Measurements from ENCODE around the gene RGS6. TPM values are rescaled to one million over a fixed set of nuclear protein-coding genes. Genes with fewer than 3 reads are reported as not detected.
A peak's percentile ranks its signal among the peaks of the same experiment; 100 is the strongest.

The RGS6 gene
- total and polyA plus RNA-seq, 5 donors from 2014 or later, result 0.13 to 1.5 (median 0.69) TPM

DNA sequence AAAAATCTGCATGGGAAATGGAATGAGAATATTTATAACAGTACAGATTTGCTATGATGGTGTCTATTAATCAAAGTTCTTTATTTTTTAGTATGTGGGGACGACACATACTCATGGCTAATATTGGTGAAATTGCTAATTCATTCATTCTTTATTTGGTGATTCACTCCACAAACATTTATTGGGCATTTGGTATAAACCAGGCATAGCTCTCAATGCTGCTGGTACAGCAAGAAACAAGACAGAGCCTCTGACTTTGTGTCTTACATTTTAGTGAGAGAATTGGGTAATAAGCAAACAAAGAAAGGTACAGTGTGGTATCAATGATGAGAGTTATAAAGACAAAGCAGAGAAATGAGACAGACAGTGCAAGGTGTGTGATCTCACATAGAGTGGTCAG, 129.5 kb downstream of the RGS6 start:
- Mint-ChIP-seq H3K4me1 (peaks cover 0 to 14% (median 4%) of the 10 kb centered on the region in 4 donors), H3K27ac (peak overlapping the region in 1 of 3 donors; percentile 52), H3K36me3 (no peaks in the 10 kb centered on the region), H3K4me3 (no peak overlapping the region), H3K27me3 (peaks cover 6% of the 10 kb centered on the region), H3K9me3 (peaks cover 0 to 3% (median 0%) of the 10 kb centered on the region in 7 donors)
- ATAC-seq (ENCODE audit: low read depth in 2 of 2) (no peak), DNase-seq (no peak)
- Histone ChIP-seq H3K27me3 (ENCODE audit: control insufficient read depth, insufficient read depth, low read length) (no peaks in the 10 kb centered on the region), H3K9me3 (ENCODE audit: control insufficient read depth in 2 of 2, low read length in 2 of 2) (no peaks in the 10 kb centered on the region), H3K27ac (ENCODE audit: insufficient read depth, low read length, poor library complexity, severe bottlenecking) (no peak overlapping the region), H3K36me3 (ENCODE audit: control insufficient read depth, insufficient read depth, low read length) (no peaks in the 10 kb centered on the region), H3K4me1 (ENCODE audit: control insufficient read depth, insufficient read depth, low read length, poor library complexity, severe bottlenecking) (no peaks in the 10 kb centered on the region), H3K4me3 (ENCODE audit: low read depth, low read length) (no peak overlapping the region)

DNA sequence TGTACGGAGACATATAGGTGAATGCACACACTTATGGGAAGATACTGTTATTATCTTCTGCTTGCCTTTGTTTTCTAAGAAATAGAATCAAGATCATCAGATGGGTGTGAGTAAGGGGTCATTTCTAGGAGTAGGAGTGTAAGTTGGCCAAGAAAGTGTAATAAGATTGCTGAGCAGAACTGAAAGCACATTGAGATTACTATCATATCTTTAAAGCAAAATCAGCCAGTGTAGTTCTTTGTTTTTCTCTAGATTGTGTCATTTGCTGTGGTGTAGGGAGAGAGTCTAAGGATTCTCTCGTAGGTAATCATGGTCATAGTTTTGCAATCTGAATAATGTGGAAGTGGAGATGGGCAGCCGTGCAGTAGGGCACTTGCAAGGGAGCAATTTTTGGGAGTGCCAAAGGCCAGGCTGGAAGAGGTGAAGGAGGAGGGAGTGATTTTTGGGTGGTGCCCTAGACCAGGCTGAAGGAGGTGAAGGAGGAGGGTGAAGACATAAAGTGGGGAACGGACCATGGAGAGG, 131.6 kb downstream of the RGS6 start:
- Histone ChIP-seq H3K27me3 (ENCODE audit: control insufficient read depth, insufficient read depth, low read length) (no peaks in the 10 kb centered on the region), H3K27ac (ENCODE audit: insufficient read depth, low read length, poor library complexity, severe bottlenecking) (no peak overlapping the region), H3K9me3 (ENCODE audit: control insufficient read depth in 2 of 2, low read length in 2 of 2) (no peaks in the 10 kb centered on the region), H3K4me1 (ENCODE audit: control insufficient read depth, insufficient read depth, low read length, poor library complexity, severe bottlenecking) (no peaks in the 10 kb centered on the region), H3K36me3 (ENCODE audit: control insufficient read depth, insufficient read depth, low read length) (no peaks in the 10 kb centered on the region), H3K4me3 (ENCODE audit: low read depth, low read length) (no peak overlapping the region)
- Mint-ChIP-seq H3K4me1 (peaks cover 0 to 14% (median 4%) of the 10 kb centered on the region in 4 donors), H3K27ac (peak overlapping the region in 1 of 3 donors; percentile 54), H3K9me3 (peaks cover 0 to 5% (median 0%) of the 10 kb centered on the region in 7 donors), H3K36me3 (no peaks in the 10 kb centered on the region), H3K27me3 (peaks cover 6% of the 10 kb centered on the region), H3K4me3 (no peak overlapping the region)
- DNase-seq (no peak), ATAC-seq (ENCODE audit: low read depth in 2 of 2) (no peak)

GRCh38 chr14:72064501-72064900, 132.3 kb downstream of the RGS6 start:
- peaks cover 6% of the 10 kb centered on the region for H3K27me3 Mint-ChIP-seq
- peaks cover 0 to 5% (median 0%) of the 10 kb centered on the region in 7 donors for H3K9me3 Mint-ChIP-seq
- DNase-seq (no peak), ATAC-seq (ENCODE audit: low read depth in 2 of 2) (no peak)
- Histone ChIP-seq H3K27me3 (ENCODE audit: control insufficient read depth, insufficient read depth, low read length) (no peaks in the 10 kb centered on the region), H3K36me3 (ENCODE audit: control insufficient read depth, insufficient read depth, low read length) (no peaks in the 10 kb centered on the region), H3K27ac (ENCODE audit: insufficient read depth, low read length, poor library complexity, severe bottlenecking) (no peak overlapping the region), H3K4me1 (ENCODE audit: control insufficient read depth, insufficient read depth, low read length, poor library complexity, severe bottlenecking) (no peaks in the 10 kb centered on the region), H3K9me3 (ENCODE audit: control insufficient read depth in 2 of 2, low read length in 2 of 2) (no peaks in the 10 kb centered on the region), H3K4me3 (ENCODE audit: low read depth, low read length) (peak overlapping the region; percentile 4)
- no peaks in the 10 kb centered on the region for H3K36me3 Mint-ChIP-seq
- no peak overlapping the region for H3K27ac Mint-ChIP-seq
- H3K4me3 Mint-ChIP-seq, result no peak overlapping the region
- H3K4me1 Mint-ChIP-seq, result peaks cover 0 to 14% (median 4%) of the 10 kb centered on the region in 4 donors

DNA sequence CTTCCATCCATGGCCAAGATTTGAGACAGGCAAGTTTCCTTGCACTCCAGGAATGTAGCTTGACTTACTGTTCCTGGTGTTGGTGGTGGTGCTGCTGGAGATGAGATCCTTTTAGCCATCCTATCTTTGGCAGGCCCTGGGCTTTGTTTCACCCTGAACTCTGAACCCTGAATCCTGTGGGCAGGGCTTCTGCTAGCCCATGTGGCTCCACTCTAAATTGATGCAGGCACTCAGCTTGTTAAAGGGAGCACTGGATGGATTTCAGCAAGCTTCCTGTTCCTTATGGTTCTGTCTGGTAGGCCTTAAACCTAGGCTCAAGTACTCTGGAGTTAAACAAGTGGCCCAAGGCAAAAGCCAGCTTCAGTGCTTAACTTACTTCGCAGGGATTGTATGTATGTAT, 138.2 kb downstream of the RGS6 start:
- no peaks in the 10 kb centered on the region for H3K36me3 Mint-ChIP-seq

GRCh38 chr14:72075649-72076334, 143.6 kb downstream of the RGS6 start:
- H3K27me3 Mint-ChIP-seq, result peaks cover 26% of the 10 kb centered on the region
- ATAC-seq (ENCODE audit: low read depth in 2 of 2) (no peak), DNase-seq (no peak)
- H3K4me1 ChIP-seq (ENCODE audit: control insufficient read depth, insufficient read depth, low read length, poor library complexity, severe bottlenecking), result no peaks in the 10 kb centered on the region
- no peak overlapping the region for H3K4me3 ChIP-seq (ENCODE audit: low read depth, low read length)
- no peaks in the 10 kb centered on the region for H3K9me3 Mint-ChIP-seq
- no peaks in the 10 kb centered on the region for H3K36me3 ChIP-seq (ENCODE audit: control insufficient read depth, insufficient read depth, low read length)
- H3K27ac Mint-ChIP-seq, result no peak overlapping the region
- peaks cover 6% of the 10 kb centered on the region for H3K27me3 ChIP-seq (ENCODE audit: control insufficient read depth, insufficient read depth, low read length)
- H3K27ac ChIP-seq (ENCODE audit: insufficient read depth, low read length, poor library complexity, severe bottlenecking), result no peak overlapping the region
- no peak overlapping the region for H3K4me3 Mint-ChIP-seq
- H3K36me3 Mint-ChIP-seq, result no peaks in the 10 kb centered on the region
- H3K9me3 ChIP-seq (ENCODE audit: control insufficient read depth in 2 of 2, low read length in 2 of 2), result no peaks in the 10 kb centered on the region
- no peaks in the 10 kb centered on the region for H3K4me1 Mint-ChIP-seq

More for the DNA sequence above, 138.2 kb downstream of the RGS6 start:
- no peaks in the 10 kb centered on the region for H3K9me3 ChIP-seq (ENCODE audit: control insufficient read depth in 2 of 2, low read length in 2 of 2)
- ATAC-seq (ENCODE audit: low read depth in 2 of 2) (no peak), DNase-seq (no peak)
- Mint-ChIP-seq H3K4me3 (no peak overlapping the region), H3K27ac (no peak overlapping the region), H3K4me1 (no peaks in the 10 kb centered on the region), H3K27me3 (peaks cover 3% of the 10 kb centered on the region), H3K9me3 (peaks cover 0 to 2% (median 0%) of the 10 kb centered on the region in 7 donors)
- no peak overlapping the region for H3K27ac ChIP-seq (ENCODE audit: insufficient read depth, low read length, poor library complexity, severe bottlenecking)
- H3K4me3 ChIP-seq (ENCODE audit: low read depth, low read length), result no peak overlapping the region
- H3K27me3 ChIP-seq (ENCODE audit: control insufficient read depth, insufficient read depth, low read length), result no peaks in the 10 kb centered on the region
- H3K4me1 ChIP-seq (ENCODE audit: control insufficient read depth, insufficient read depth, low read length, poor library complexity, severe bottlenecking), result no peaks in the 10 kb centered on the region
- H3K36me3 ChIP-seq (ENCODE audit: control insufficient read depth, insufficient read depth, low read length), result no peaks in the 10 kb centered on the region

GRCh38 chr14:72081137-72081536, 148.9 kb downstream of the RGS6 start:
- H3K27me3 ChIP-seq (ENCODE audit: control insufficient read depth, insufficient read depth, low read length), result peaks cover 11% of the 10 kb centered on the region
- Mint-ChIP-seq H3K27ac (no peak overlapping the region), H3K4me3 (no peak overlapping the region), H3K9me3 (peaks cover 0 to 5% (median 0%) of the 10 kb centered on the region in 7 donors), H3K4me1 (no peaks in the 10 kb centered on the region), H3K27me3 (peaks cover 25% of the 10 kb centered on the region), H3K36me3 (no peaks in the 10 kb centered on the region)
- no peak overlapping the region for H3K27ac ChIP-seq (ENCODE audit: insufficient read depth, low read length, poor library complexity, severe bottlenecking)
- no peaks in the 10 kb centered on the region for H3K4me1 ChIP-seq (ENCODE audit: control insufficient read depth, insufficient read depth, low read length, poor library complexity, severe bottlenecking)
- no peak overlapping the region for H3K4me3 ChIP-seq (ENCODE audit: low read depth, low read length)
- DNase-seq (no peak), ATAC-seq (ENCODE audit: low read depth in 2 of 2) (no peak)
- no peaks in the 10 kb centered on the region for H3K36me3 ChIP-seq (ENCODE audit: control insufficient read depth, insufficient read depth, low read length)
- no peaks in the 10 kb centered on the region for H3K9me3 ChIP-seq (ENCODE audit: control insufficient read depth in 2 of 2, low read length in 2 of 2)

GRCh38 chr14:72084935-72085334, 152.7 kb downstream of the RGS6 start:
- Histone ChIP-seq H3K27me3 (ENCODE audit: control insufficient read depth, insufficient read depth, low read length) (peaks cover 7% of the 10 kb centered on the region), H3K4me3 (ENCODE audit: low read depth, low read length) (no peak overlapping the region), H3K4me1 (ENCODE audit: control insufficient read depth, insufficient read depth, low read length, poor library complexity, severe bottlenecking) (no peaks in the 10 kb centered on the region), H3K9me3 (ENCODE audit: control insufficient read depth in 2 of 2, low read length in 2 of 2) (no peaks in the 10 kb centered on the region), H3K27ac (ENCODE audit: insufficient read depth, low read length, poor library complexity, severe bottlenecking) (no peak overlapping the region), H3K36me3 (ENCODE audit: control insufficient read depth, insufficient read depth, low read length) (no peaks in the 10 kb centered on the region)
- H3K4me3 Mint-ChIP-seq, result no peak overlapping the region
- DNase-seq (no peak), ATAC-seq (ENCODE audit: low read depth in 2 of 2) (no peak)
- no peak overlapping the region for H3K27ac Mint-ChIP-seq
- no peaks in the 10 kb centered on the region for H3K36me3 Mint-ChIP-seq
- peaks cover 19% of the 10 kb centered on the region for H3K27me3 Mint-ChIP-seq
- H3K9me3 Mint-ChIP-seq, result peaks cover 0 to 5% (median 0%) of the 10 kb centered on the region in 7 donors
- no peaks in the 10 kb centered on the region for H3K4me1 Mint-ChIP-seq

DNA sequence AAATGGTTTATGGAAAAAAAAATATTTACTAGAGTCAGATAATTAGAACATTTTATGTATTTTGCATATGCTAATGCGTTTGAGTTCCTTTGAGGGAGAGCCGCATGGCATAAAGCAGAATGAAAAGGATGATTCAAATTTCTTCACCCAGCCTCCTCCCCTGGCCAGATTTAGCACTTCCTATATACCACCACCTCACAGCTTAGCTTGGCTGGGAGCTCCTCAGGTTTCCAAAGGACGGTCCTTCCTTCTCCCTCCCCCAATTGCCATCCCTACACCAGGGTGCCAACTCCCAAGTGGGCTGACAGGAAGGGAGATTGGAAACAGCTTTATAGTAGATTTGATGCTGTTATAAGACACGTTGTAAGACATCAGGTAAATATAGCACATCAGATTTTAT, 157.4 kb downstream of the RGS6 start:
- Mint-ChIP-seq H3K9me3 (peaks cover 0 to 1% (median 0%) of the 10 kb centered on the region in 7 donors), H3K27ac (no peak overlapping the region), H3K4me3 (no peak overlapping the region), H3K27me3 (peaks cover 13% of the 10 kb centered on the region), H3K4me1 (peaks cover 0 to 9% (median 3%) of the 10 kb centered on the region in 4 donors), H3K36me3 (no peaks in the 10 kb centered on the region)
- ATAC-seq (ENCODE audit: low read depth in 2 of 2) (no peak), DNase-seq (no peak)
- Histone ChIP-seq H3K4me3 (ENCODE audit: low read depth, low read length) (no peak overlapping the region), H3K27ac (ENCODE audit: insufficient read depth, low read length, poor library complexity, severe bottlenecking) (no peak overlapping the region), H3K4me1 (ENCODE audit: control insufficient read depth, insufficient read depth, low read length, poor library complexity, severe bottlenecking) (no peaks in the 10 kb centered on the region), H3K9me3 (ENCODE audit: control insufficient read depth in 2 of 2, low read length in 2 of 2) (no peaks in the 10 kb centered on the region), H3K36me3 (ENCODE audit: control insufficient read depth, insufficient read depth, low read length) (no peaks in the 10 kb centered on the region), H3K27me3 (ENCODE audit: control insufficient read depth, insufficient read depth, low read length) (no peaks in the 10 kb centered on the region)
